NCI-H69 (cell line): ENCODE data around the gene ARAP2.

Experiments
- DNase-seq: peaks from one replicate; lab custom pipeline; 2025; lab: John Stamatoyannopoulos, UW

Gene ARAP2

GRCh38 chr4:36042122-36042970 lies 202.0 kb downstream of the ARAP2 start:
- no peak for DNase-seq

DNA sequence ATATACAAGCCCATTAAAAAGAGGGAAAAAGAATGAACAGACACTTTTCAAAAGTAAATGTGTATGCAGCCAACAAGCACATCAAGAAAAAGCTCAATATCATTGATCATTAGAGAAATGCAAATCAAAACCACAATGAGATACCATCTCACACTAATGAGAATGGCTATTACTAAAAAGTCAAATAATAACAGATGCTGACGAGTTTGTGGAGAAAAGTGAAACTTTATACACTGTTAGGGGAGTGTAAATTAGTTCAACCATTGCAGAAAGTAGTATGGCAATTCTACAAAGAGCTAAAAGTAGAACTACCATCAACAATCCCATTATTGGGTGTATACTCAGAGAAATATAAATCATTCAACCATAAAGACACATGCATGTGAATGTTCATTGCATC lies 203.0 kb downstream of the ARAP2 start:
- no peak for DNase-seq

DNA sequence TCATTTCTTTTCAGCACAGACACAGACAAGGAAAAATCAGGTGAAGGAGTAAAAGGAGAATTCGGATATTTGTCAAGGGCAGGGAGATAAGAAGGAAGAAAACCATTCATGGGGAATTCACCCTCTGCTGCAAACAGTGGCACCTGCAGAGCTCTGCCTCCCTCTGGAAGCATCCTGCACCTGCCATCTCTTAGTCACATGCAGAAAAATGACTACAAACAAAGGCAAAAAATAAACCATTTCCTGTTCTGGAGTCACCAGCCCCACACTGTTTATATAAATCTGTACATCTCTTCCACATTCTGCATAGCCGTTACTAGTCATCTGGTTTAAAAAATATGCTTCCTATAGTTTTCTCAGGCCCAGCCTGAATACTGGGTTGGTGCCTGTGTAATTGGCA lies 205.3 kb downstream of the ARAP2 start:
- peak; percentile 3 for DNase-seq

GRCh38 chr4:36038491-36038890 lies 205.8 kb downstream of the ARAP2 start:
- DNase-seq, result no peak

DNA sequence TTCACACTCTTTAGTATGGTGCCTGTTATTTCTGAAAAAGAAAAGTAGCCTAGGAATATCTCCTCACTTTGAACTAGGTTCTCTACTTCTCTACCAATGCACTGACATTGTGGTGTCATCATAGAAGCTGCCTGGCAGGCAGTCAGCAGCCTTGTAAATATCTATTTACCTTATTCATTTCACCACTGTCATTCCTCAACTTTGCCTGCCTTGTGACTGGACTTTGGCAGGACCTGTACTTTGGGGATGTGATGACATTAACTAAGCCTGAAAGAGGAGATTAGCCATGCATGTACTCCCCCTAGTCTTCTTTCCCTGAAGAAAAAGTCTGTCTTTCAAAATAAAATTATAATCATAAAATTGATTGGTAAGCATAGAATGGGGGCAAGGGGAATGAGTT lies 207.2 kb downstream of the ARAP2 start:
- DNase-seq, result no peak

DNA sequence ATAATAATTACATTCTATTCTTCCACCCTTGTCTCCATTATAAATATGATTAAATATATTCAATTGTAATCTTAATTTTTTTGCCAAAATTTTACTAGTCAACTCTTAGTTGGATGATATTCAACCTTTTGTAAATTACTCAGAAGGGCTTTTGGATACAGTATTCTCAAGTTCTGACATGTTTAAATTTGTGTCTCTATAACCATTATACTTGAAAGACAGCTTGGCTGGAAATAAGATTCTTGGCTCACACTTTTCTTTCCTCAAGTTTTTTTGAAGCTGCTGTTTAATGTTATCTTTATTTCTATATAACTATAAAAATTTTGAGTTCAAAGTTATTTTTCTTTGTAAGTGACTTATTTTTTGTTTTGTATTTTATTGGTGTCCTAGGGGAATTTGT lies 214.4 kb downstream of the ARAP2 start:
- DNase-seq, result no peak

- DNase-seq, result no peak
Measured at GRCh38 chr4:36027203-36027602, 217.1 kb downstream of the ARAP2 start.

DNA sequence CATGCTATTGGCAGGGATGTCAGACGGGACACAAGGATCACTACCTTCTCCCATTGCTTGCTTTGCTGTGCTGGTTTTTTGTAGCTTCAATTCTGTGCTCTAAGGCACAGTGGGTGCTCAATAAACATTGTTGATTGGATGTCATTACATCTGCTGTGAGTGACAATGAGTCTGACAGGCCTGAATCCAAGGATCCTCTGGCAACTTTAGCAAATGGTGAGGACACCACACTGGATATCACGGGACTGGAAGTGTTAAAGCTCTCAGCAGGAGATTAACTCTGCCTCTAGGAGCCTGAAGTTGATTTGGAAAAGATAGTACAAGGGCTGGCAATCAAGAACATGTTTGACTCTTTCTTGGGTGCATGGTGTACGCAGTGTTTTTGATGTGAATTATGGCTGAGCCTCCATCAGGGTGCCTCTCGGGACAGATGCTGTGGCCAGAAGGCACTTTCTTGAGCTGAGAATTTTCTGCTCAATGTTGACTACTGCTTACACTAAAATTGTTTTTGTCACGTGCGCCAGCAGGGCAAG lies 217.9 kb downstream of the ARAP2 start:
- peak; percentile 1 for DNase-seq

- DNase-seq, result peak; percentile 12
Measured at GRCh38 chr4:36024901-36025660, 219.2 kb downstream of the ARAP2 start.

GRCh38 chr4:36020351-36020750 lies 224.0 kb downstream of the ARAP2 start:
- no peak for DNase-seq
